ENCODE measurements around the gene NTN4. TPM values are rescaled to one million over a fixed set of nuclear protein-coding genes. Genes with fewer than 3 reads are reported as not detected.

Gene NTN4
- total RNA-seq, 1 experiment from 2014 or later: 68.4 TPM

DNA sequence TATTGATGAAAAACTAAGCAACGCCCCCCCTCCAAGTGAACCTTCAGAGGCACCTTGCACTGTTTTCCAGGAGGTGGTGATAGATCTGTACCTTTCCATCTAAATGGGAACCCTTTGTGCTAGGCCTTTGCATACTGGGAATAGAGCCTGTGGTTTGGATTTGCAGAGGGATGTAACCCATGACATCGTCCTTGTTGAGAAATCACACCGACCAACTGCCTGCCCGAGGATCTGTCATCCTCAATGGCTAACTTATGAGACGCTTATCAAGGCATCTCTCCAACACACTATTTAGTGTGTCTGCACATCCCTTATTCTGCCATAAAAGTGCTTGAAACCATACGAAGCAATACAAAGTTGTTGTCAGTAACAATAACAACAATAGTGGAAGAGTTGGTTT, 22.9 kb downstream of the NTN4 start:
- DNase-seq: no peak
- H3K4me3 Mint-ChIP-seq (ENCODE audit: low read depth, unreplicated experiment): no peak overlapping the region
- no TSS peak for BruUV-seq (replicated peaks)
- CTCF ChIA-PET: no interaction called here
- H3K36me3 Mint-ChIP-seq (ENCODE audit: insufficient read depth, unreplicated experiment): peaks cover 25% of the 10 kb centered on the region
- H3K9me3 Mint-ChIP-seq (ENCODE audit: low read depth, unreplicated experiment): no peaks in the 10 kb centered on the region
- no peak overlapping the region for H3K27ac Mint-ChIP-seq (ENCODE audit: unreplicated experiment)
- intact Hi-C loops (cut with micrococcal nuclease; ENCODE audit: unreplicated experiment): no loop called here
- peaks cover 44% of the 10 kb centered on the region for H3K4me1 Mint-ChIP-seq (ENCODE audit: low read depth, unreplicated experiment)
- H3K27me3 Mint-ChIP-seq (ENCODE audit: unreplicated experiment): no peaks in the 10 kb centered on the region
- TF ChIP-seq, protein P1, sequence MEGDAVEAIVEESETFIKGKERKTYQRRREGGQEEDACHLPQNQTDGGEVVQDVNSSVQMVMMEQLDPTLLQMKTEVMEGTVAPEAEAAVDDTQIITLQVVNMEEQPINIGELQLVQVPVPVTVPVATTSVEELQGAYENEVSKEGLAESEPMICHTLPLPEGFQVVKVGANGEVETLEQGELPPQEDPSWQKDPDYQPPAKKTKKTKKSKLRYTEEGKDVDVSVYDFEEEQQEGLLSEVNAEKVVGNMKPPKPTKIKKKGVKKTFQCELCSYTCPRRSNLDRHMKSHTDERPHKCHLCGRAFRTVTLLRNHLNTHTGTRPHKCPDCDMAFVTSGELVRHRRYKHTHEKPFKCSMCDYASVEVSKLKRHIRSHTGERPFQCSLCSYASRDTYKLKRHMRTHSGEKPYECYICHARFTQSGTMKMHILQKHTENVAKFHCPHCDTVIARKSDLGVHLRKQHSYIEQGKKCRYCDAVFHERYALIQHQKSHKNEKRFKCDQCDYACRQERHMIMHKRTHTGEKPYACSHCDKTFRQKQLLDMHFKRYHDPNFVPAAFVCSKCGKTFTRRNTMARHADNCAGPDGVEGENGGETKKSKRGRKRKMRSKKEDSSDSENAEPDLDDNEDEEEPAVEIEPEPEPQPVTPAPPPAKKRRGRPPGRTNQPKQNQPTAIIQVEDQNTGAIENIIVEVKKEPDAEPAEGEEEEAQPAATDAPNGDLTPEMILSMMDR (IDR thresholded peaks at IDR 0.05; ENCODE audit: unreplicated experiment): no peak

DNA sequence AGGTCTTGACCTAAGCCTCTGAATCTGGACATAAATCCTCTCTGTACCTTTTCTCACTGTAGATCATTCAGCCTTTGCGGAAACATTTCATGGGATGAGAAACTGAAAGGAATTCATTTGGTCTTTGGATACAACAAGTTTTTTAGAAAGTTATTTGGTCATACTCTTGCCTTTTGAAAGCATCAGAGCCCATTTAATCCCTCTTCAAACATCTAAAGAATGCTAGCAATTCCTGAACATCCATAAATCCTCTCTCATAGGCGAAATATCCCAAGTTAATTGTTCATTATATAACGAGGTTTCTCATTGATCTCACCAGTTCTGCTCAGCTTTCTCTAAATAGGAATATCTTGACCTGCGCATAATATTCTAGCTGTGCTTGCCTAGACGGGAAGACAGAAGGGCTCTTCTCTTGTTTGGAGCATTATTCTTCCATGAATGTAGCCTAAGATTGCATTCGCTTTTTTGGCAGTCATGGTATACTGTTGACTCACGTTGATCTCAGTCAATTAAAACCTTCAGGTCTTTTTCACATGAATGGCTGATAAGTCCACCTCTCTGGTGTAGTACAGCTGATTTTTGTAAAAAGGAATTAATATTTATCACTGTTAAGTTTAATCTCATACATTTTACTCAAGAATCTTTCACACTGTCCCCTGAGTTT, 24.1 kb downstream of the NTN4 start:
- no TSS peak for BruUV-seq (replicated peaks)
- Mint-ChIP-seq H3K27me3 (ENCODE audit: unreplicated experiment) (no peaks in the 10 kb centered on the region), H3K27ac (ENCODE audit: unreplicated experiment) (no peak overlapping the region), H3K9me3 (ENCODE audit: low read depth, unreplicated experiment) (no peaks in the 10 kb centered on the region), H3K4me1 (ENCODE audit: low read depth, unreplicated experiment) (peaks cover 54% of the 10 kb centered on the region), H3K4me3 (ENCODE audit: low read depth, unreplicated experiment) (no peak overlapping the region), H3K36me3 (ENCODE audit: insufficient read depth, unreplicated experiment) (peaks cover 20% of the 10 kb centered on the region)
- CTCF ChIA-PET: no interaction called here
- TF ChIP-seq, protein P1 (IDR thresholded peaks at IDR 0.05; ENCODE audit: unreplicated experiment): no peak
- intact Hi-C loops (cut with micrococcal nuclease; ENCODE audit: unreplicated experiment): no loop called here
- DNase-seq: no peak

DNA sequence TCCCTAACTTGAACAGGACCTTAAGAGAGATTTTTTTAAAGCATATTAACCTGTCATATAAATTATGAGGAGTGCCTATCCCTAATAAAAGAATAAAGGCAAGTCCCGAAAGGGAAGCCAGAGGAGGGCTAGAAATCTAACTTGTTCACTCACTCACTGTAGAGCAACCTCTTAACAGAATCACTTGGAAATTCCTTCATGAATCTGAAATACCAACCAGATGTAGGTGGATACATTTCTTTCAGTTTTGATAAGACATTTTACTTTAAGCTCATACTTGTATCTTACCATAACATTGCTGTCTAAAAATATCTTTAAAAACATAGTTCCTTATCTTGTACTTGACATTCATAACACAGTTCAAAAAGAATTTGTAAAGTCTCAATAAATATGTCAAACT, 25.7 kb downstream of the NTN4 start:
- no TSS peak for BruUV-seq (replicated peaks)
- Mint-ChIP-seq H3K27me3 (ENCODE audit: unreplicated experiment) (no peaks in the 10 kb centered on the region), H3K9me3 (ENCODE audit: low read depth, unreplicated experiment) (no peaks in the 10 kb centered on the region), H3K27ac (ENCODE audit: unreplicated experiment) (no peak overlapping the region), H3K4me3 (ENCODE audit: low read depth, unreplicated experiment) (no peak overlapping the region), H3K36me3 (ENCODE audit: insufficient read depth, unreplicated experiment) (peaks cover 15% of the 10 kb centered on the region), H3K4me1 (ENCODE audit: low read depth, unreplicated experiment) (peaks cover 54% of the 10 kb centered on the region)
- intact Hi-C loops (cut with micrococcal nuclease; ENCODE audit: unreplicated experiment): loop anchor here (2.0 kb wide), 1 partner anchor 24 kb away; no protein-coding TSS in a partner anchor
- TF ChIP-seq, protein P1 (IDR thresholded peaks at IDR 0.05; ENCODE audit: unreplicated experiment): no peak
- DNase-seq: no peak
- CTCF ChIA-PET: no interaction called here

DNA sequence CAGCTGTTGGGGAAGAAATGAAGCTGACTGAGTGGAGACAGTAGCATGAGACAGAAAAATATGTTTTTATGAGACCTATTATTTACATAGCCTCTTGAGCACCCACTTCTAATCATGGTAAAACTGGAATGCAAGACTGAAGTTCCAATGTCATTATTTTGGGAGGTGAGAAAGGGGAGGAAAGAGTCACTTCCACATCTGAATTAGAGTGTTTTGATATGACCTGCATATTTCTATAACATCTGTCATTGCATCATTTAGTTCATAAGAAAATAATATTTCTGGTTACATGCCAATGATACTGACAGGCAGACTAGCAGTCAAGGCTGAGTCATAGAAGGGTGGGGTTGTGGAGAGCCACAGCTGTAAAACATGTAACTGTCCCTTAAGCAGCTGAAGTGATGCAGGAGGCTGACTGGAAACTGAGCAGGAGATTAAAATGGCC, 26.7 kb downstream of the NTN4 start:
- H3K27ac Mint-ChIP-seq (ENCODE audit: unreplicated experiment): peak overlapping the region; percentile 52
- TF ChIP-seq, protein P1 (IDR thresholded peaks at IDR 0.05; ENCODE audit: unreplicated experiment): no peak
- H3K27me3 Mint-ChIP-seq (ENCODE audit: unreplicated experiment): no peaks in the 10 kb centered on the region
- no peaks in the 10 kb centered on the region for H3K9me3 Mint-ChIP-seq (ENCODE audit: low read depth, unreplicated experiment)
- CTCF ChIA-PET: interaction anchor here (0.7 kb wide), 2 partner anchors 42 to 250 kb away, joined by 3 to 4 read pairs; no protein-coding TSS in a partner anchor
- peaks cover 23% of the 10 kb centered on the region for H3K36me3 Mint-ChIP-seq (ENCODE audit: insufficient read depth, unreplicated experiment)
- peaks cover 53% of the 10 kb centered on the region for H3K4me1 Mint-ChIP-seq (ENCODE audit: low read depth, unreplicated experiment)
- BruUV-seq (replicated peaks): no TSS peak
- DNase-seq: peak; percentile 60
- no peak overlapping the region for H3K4me3 Mint-ChIP-seq (ENCODE audit: low read depth, unreplicated experiment)
- intact Hi-C loops (cut with micrococcal nuclease; ENCODE audit: unreplicated experiment): loop anchor here (2.0 kb wide), 1 partner anchor 25 kb away; no protein-coding TSS in a partner anchor
